HG03378 (cell line): ENCODE measurements around the gene TDRD7.

Experiments used
- ATAC-seq: cut with Tn5 transposase; IDR thresholded peaks from one replicate; pipeline ENCODE4 v1.9.1; 2021; ENCODE audit warnings: mild to moderate bottlenecking, moderate library complexity; ENCODE audit not compliant: unreplicated experiment

Gene TDRD7

GRCh38 chr9:97387504-97387886, 24.4 kb upstream of the TDRD7 start:
- ATAC-seq, result no peak

- ATAC-seq, result no peak
These were observed 23.8 kb upstream of the TDRD7 start for GRCh38 chr9:97387936-97388684.

- ATAC-seq, result peak; percentile 73
These were observed 23.1 kb upstream of the TDRD7 start for GRCh38 chr9:97388721-97389238.

- no peak for ATAC-seq
These were observed 22.6 kb upstream of the TDRD7 start for GRCh38 chr9:97389249-97389648.

GRCh38 chr9:97390791-97391406, 21.0 kb upstream of the TDRD7 start:
- ATAC-seq, result no peak

GRCh38 chr9:97394881-97395280, 17.0 kb upstream of the TDRD7 start:
- ATAC-seq, result no peak

- no peak for ATAC-seq
These were observed 16.2 kb upstream of the TDRD7 start for GRCh38 chr9:97395745-97396144.

GRCh38 chr9:97396256-97396655, 15.6 kb upstream of the TDRD7 start:
- ATAC-seq, result no peak

GRCh38 chr9:97397220-97397619, 14.7 kb upstream of the TDRD7 start:
- ATAC-seq, result no peak

- no peak for ATAC-seq
These were observed 12.7 kb upstream of the TDRD7 start for GRCh38 chr9:97398999-97399758.

- ATAC-seq, result no peak
These were observed 8.1 kb upstream of the TDRD7 start for GRCh38 chr9:97403746-97404316.

GRCh38 chr9:97405551-97405950, 6.3 kb upstream of the TDRD7 start:
- ATAC-seq, result no peak

GRCh38 chr9:97406620-97407177, 5.2 kb upstream of the TDRD7 start:
- ATAC-seq, result no peak

- ATAC-seq, result no peak
These were observed 3.3 kb upstream of the TDRD7 start for GRCh38 chr9:97408562-97408961.

- no peak for ATAC-seq
These were observed 482 bp upstream of the TDRD7 start for GRCh38 chr9:97411440-97411788.

GRCh38 chr9:97412626-97413385, 910 bp downstream of the TDRD7 start:
- no peak for ATAC-seq

GRCh38 chr9:97413462-97413861, 1.6 kb downstream of the TDRD7 start:
- ATAC-seq, result no peak

GRCh38 chr9:97415146-97415545, 3.2 kb downstream of the TDRD7 start:
- no peak for ATAC-seq

GRCh38 chr9:97418880-97419279, 7.0 kb downstream of the TDRD7 start:
- ATAC-seq, result no peak

GRCh38 chr9:97419309-97419867, 7.5 kb downstream of the TDRD7 start:
- no peak for ATAC-seq
